IPS-NIHi7 (cell line): ENCODE measurements around the gene VSIG2.

Experiments
- DNase-seq: peaks from one replicate; pipeline ENCODE4 v3.0.0; 2012; ENCODE audit warnings: mixed read lengths; ENCODE audit errors: extremely low spot score

VSIG2 gene

GRCh38 chr11:124748481-124749343, 3.3 kb downstream of the VSIG2 start:
- no peak for DNase-seq

- DNase-seq = no peak
Measured at GRCh38 chr11:124748100-124748418, 4.0 kb downstream of the VSIG2 start.

- DNase-seq = no peak
Measured at GRCh38 chr11:124747406-124748099, 4.5 kb downstream of the VSIG2 start.

GRCh38 chr11:124746621-124747243, 5.3 kb downstream of the VSIG2 start:
- DNase-seq = peak; percentile 91

- peak; percentile 40 for DNase-seq
Measured at GRCh38 chr11:124745835-124746620, 6.0 kb downstream of the VSIG2 start.

GRCh38 chr11:124745270-124745834, 6.7 kb downstream of the VSIG2 start:
- DNase-seq = no peak

- DNase-seq = no peak
Measured at GRCh38 chr11:124743050-124743449, 9.0 kb downstream of the VSIG2 start.

- no peak for DNase-seq
Measured at GRCh38 chr11:124742555-124742954, 9.5 kb downstream of the VSIG2 start.

GRCh38 chr11:124740277-124740882, 11.7 kb downstream of the VSIG2 start:
- DNase-seq = no peak

- DNase-seq = peak; percentile 96
Measured at GRCh38 chr11:124739479-124740276, 12.4 kb downstream of the VSIG2 start, which contains the start of gene NRGN. Gene NRGN (plus strand): TSS chr11:124739942. CDS start chr11:124740085, 143 bp downstream.

GRCh38 chr11:124738713-124739478, 13.2 kb downstream of the VSIG2 start:
- DNase-seq = no peak

GRCh38 chr11:124737638-124738305, 14.3 kb downstream of the VSIG2 start:
- no peak for DNase-seq

- no peak for DNase-seq
Measured at GRCh38 chr11:124736736-124737135, 15.3 kb downstream of the VSIG2 start.

- no peak for DNase-seq
Measured at GRCh38 chr11:124732230-124732629, 19.8 kb downstream of the VSIG2 start.

GRCh38 chr11:124729571-124729970, 22.5 kb downstream of the VSIG2 start:
- no peak for DNase-seq

- no peak for DNase-seq
Measured at GRCh38 chr11:124728134-124728533, 23.9 kb downstream of the VSIG2 start.

- no peak for DNase-seq
Measured at GRCh38 chr11:124727474-124727873, 24.6 kb downstream of the VSIG2 start.

- DNase-seq = no peak
Measured at GRCh38 chr11:124725719-124726105, 26.3 kb downstream of the VSIG2 start.
